ENCODE data around the gene ETS2. TPM values are rescaled to one million over a fixed set of nuclear protein-coding genes. Genes with fewer than 3 reads are reported as not detected.

The ETS2 gene
- total and polyA plus RNA-seq, 2 donors (not counting 1 experiment from before 2014, with no cell fraction given) = 1.9 to 5.6 TPM

DNA sequence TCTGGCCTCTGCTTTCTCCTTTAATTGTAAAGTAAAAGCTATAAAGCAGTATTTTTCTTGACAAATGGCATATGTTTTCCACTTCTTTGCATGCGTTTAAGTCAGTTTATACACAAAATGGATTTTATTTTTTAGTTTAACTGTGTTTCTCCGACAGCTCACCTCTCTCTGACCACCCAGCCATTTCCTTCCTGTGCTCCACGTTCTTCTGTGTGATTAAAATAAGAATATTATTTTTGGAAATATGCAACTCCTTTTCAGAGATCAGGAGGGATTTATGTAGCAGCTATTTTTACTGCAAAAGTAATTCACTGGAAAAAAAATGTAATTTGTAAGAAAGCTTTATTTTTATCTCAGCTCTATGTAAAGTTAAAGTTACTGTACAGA lies 18.0 kb downstream of the ETS2 start:
- Mint-ChIP-seq H3K27me3 (no peaks in the 10 kb centered on the region), H3K4me1 (no peaks in the 10 kb centered on the region), H3K27ac (no peak overlapping the region), H3K9me3 (ENCODE audit: insufficient read depth) (no peaks in the 10 kb centered on the region), H3K4me3 (no peak overlapping the region)
- H3K27ac ChIP-seq (ENCODE audit: low read length in 2 of 2) = no peak overlapping the region
- no peak for TF ChIP-seq EZH2 (IDR thresholded peaks at IDR 0.05; ENCODE audit: borderline replicate concordance, insufficient read depth, low read depth, low read length, poor library complexity, severe bottlenecking)
- TF ChIP-seq, protein P1, sequence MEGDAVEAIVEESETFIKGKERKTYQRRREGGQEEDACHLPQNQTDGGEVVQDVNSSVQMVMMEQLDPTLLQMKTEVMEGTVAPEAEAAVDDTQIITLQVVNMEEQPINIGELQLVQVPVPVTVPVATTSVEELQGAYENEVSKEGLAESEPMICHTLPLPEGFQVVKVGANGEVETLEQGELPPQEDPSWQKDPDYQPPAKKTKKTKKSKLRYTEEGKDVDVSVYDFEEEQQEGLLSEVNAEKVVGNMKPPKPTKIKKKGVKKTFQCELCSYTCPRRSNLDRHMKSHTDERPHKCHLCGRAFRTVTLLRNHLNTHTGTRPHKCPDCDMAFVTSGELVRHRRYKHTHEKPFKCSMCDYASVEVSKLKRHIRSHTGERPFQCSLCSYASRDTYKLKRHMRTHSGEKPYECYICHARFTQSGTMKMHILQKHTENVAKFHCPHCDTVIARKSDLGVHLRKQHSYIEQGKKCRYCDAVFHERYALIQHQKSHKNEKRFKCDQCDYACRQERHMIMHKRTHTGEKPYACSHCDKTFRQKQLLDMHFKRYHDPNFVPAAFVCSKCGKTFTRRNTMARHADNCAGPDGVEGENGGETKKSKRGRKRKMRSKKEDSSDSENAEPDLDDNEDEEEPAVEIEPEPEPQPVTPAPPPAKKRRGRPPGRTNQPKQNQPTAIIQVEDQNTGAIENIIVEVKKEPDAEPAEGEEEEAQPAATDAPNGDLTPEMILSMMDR (IDR thresholded peaks at IDR 0.05) = no peak
- CTCF ChIA-PET = no interaction called here
- H3K79me2 ChIP-seq (ENCODE audit: control insufficient read depth, insufficient read depth, low read length) = no peaks in the 10 kb centered on the region
- H3K4me1 ChIP-seq (ENCODE audit: control insufficient read depth in 2 of 2, insufficient read depth in 2 of 2, low read length in 2 of 2) = no peaks in the 10 kb centered on the region
- intact Hi-C loops (cut with micrococcal nuclease) = no loop called here
- no CpG with 5 or more reads among the region's 3 CpGs for WGBS (ENCODE audit: insufficient coverage)
- peaks cover 0 to 14% (median 4%) of the 10 kb centered on the region in 3 donors for H3K9me3 ChIP-seq (ENCODE audit: control extremely low read depth in 1 of 3, control insufficient read depth in 2 of 3, insufficient read depth in 1 of 3, low read length in 2 of 3)
- ATAC-seq (ENCODE audit: low read depth) = no peak
- peaks cover 0 to 7% of the 10 kb centered on the region in 2 experiments for H3K36me3 ChIP-seq (replicated peaks in 1 of 2; ENCODE audit: control extremely low read depth in 1 of 2, control insufficient read depth in 1 of 2, extremely low read depth in 1 of 2, insufficient read depth in 2 of 2, low read length in 1 of 2)
- H2AFZ ChIP-seq (ENCODE audit: insufficient read depth, low read depth, low read length, poor library complexity, severe bottlenecking) = no peak overlapping the region
- POLR2A ChIA-PET = no interaction called here
- peaks cover 0 to 3% (median 0%) of the 10 kb centered on the region in 4 experiments for H3K27me3 ChIP-seq (replicated peaks in 1 of 4; ENCODE audit: control extremely low read depth in 1 of 4, control insufficient read depth in 3 of 4, insufficient read depth in 4 of 4, low read length in 3 of 4)
- H3K4me2 ChIP-seq (replicated peaks; ENCODE audit: low read depth, low read length, poor library complexity, severe bottlenecking) = no peak overlapping the region
- H3K4me3 ChIP-seq (ENCODE audit: control extremely low read depth in 1 of 5, extremely low read depth in 1 of 5, insufficient read depth in 1 of 5, low read depth in 2 of 5, low read length in 4 of 5) = no peak overlapping the region
- no peak for DNase-seq
- no peaks in the 10 kb centered on the region for H4K20me1 ChIP-seq (ENCODE audit: control insufficient read depth, insufficient read depth, low read length, poor library complexity, severe bottlenecking)
- no peak overlapping the region for H3K9ac ChIP-seq (ENCODE audit: low read length)

DNA sequence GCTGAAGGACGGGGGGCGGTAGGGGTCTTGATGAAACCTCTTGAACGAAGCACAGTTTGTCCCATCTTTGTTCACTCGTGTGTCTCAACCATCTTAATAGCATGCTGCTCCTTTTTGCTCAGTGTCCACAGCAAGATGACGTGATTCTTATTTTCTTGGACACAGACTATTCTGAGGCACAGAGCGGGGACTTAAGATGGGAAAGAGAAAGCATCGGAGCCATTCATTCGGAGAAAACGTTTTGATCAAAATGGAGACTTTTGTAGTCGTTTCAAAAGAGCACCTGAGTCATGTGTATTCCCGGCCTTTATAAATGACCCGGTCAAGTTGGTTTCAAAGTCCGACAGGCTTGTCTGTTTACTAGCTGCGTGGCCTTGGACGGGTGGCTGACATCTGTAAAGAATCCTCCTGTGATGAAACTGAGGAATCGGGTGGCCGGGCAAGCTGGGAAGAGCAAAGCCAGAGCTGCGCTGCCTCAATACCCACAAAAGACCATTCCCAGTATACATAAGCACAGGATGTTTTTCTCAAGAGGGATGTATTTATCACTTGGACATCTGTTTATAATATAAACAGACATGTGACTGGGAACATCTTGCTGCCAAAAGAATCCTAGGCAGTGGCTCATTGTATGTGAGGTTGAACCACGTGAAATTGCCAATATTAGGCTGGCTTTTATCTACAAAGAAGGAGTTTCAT lies 18.5 kb downstream of the ETS2 start:
- H3K4me1 Mint-ChIP-seq = no peaks in the 10 kb centered on the region
- H3K27ac Mint-ChIP-seq = no peak overlapping the region
- ChIA-PET CTCF (no interaction called here), POLR2A (no interaction called here)
- ATAC-seq (ENCODE audit: low read depth) = no peak
- H4K20me1 ChIP-seq (ENCODE audit: control insufficient read depth, insufficient read depth, low read length, poor library complexity, severe bottlenecking) = no peaks in the 10 kb centered on the region
- H2AFZ ChIP-seq (ENCODE audit: insufficient read depth, low read depth, low read length, poor library complexity, severe bottlenecking) = no peak overlapping the region
- no peak overlapping the region for H3K4me3 ChIP-seq (ENCODE audit: control extremely low read depth in 1 of 5, extremely low read depth in 1 of 5, insufficient read depth in 1 of 5, low read depth in 2 of 5, low read length in 4 of 5)
- TF ChIP-seq EZH2 (IDR thresholded peaks at IDR 0.05; ENCODE audit: borderline replicate concordance, insufficient read depth, low read depth, low read length, poor library complexity, severe bottlenecking) = no peak
- TF ChIP-seq, protein P1 (IDR thresholded peaks at IDR 0.05) = no peak
- no peak for DNase-seq
- no peak overlapping the region for H3K9ac ChIP-seq (ENCODE audit: low read length)
- no peaks in the 10 kb centered on the region for H3K79me2 ChIP-seq (ENCODE audit: control insufficient read depth, insufficient read depth, low read length)
- H3K4me2 ChIP-seq (replicated peaks; ENCODE audit: low read depth, low read length, poor library complexity, severe bottlenecking) = no peak overlapping the region
- 88% methylated on average over 17 of the region's 19 CpGs for WGBS (ENCODE audit: insufficient coverage)
- H3K9me3 Mint-ChIP-seq (ENCODE audit: insufficient read depth) = no peaks in the 10 kb centered on the region
- H3K27ac ChIP-seq (ENCODE audit: low read length in 2 of 2) = no peak overlapping the region
- intact Hi-C loops (cut with micrococcal nuclease) = no loop called here
- H3K4me3 Mint-ChIP-seq = no peak overlapping the region
- peaks cover 0 to 3% of the 10 kb centered on the region in 2 experiments for H3K36me3 ChIP-seq (replicated peaks in 1 of 2; ENCODE audit: control extremely low read depth in 1 of 2, control insufficient read depth in 1 of 2, extremely low read depth in 1 of 2, insufficient read depth in 2 of 2, low read length in 1 of 2)
- H3K9me3 ChIP-seq (ENCODE audit: control extremely low read depth in 1 of 3, control insufficient read depth in 2 of 3, insufficient read depth in 1 of 3, low read length in 2 of 3) = peaks cover 0 to 13% (median 1%) of the 10 kb centered on the region in 3 donors
- no peaks in the 10 kb centered on the region for H3K4me1 ChIP-seq (ENCODE audit: control insufficient read depth in 2 of 2, insufficient read depth in 2 of 2, low read length in 2 of 2)
- H3K27me3 Mint-ChIP-seq = no peaks in the 10 kb centered on the region
- peaks cover 0 to 3% (median 0%) of the 10 kb centered on the region in 4 experiments for H3K27me3 ChIP-seq (replicated peaks in 1 of 4; ENCODE audit: control extremely low read depth in 1 of 4, control insufficient read depth in 3 of 4, insufficient read depth in 4 of 4, low read length in 3 of 4)
